AG20443 (cell line): ENCODE measurements around the gene FLOT2.
"Not testable (repeated sequence)": the region's sequence is repeated elsewhere in the genome, so short reads cannot be mapped to it uniquely, and the experiment has no call there.

ENCODE experiments used
- DNase-seq: peaks from one replicate; pipeline ENCODE4 v3.0.0; 2012; ENCODE audit warnings: low spot score, mixed read lengths

FLOT2 gene

DNA sequence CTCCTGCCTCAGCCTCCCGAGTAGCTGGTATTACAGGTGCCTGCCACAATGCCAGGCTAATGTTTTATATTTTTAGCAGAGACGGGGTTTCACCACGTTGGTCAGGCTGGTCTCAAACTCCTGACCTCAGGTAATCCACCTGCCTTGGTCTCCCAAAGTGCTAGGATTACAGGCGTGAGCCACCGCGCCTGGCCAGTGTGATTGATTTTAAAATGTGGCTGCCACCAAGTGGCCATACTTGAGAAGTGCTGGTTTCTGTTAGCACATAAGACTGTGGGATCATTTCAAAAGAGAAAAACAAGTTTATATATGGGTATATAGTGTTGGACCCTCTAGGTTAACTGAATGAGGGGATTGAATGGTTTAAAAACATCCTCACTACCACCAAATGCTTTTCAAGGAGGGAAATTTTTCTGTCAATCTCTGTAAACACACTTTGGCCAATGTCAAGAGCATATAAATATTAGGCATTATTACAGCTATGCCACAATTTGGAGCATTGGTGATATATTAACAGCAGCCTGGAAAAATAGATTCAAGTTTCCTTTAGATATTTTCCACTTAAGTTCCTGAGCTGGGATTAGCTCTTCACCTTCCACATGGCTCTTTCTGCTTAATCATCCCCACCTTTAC is 18.9 kb upstream of the FLOT2 start:
- DNase-seq: peak; percentile 46

DNA sequence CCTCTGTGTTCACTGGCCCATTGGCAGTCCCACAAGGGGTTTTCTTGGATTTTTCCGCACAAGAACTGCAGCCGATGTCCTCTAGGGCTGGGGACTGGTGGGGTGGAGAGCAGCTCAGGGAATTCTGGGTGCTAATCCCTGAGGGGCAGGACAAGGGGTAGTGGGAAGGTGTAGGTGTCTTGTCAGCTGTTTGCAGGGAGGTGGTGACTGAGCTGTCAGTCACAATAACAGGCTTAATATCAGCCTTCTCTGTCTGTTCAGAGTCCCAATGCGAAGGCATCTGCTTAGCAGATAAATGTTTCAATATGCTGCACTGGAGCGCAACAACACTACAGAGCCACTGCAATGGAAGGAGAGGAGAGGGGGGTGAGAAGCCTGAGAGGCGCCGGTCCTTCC is 15.4 kb upstream of the FLOT2 start:
- DNase-seq: no peak

- DNase-seq: no peak
Observed at GRCh38 chr17:28912281-28912937, 14.9 kb upstream of the FLOT2 start.

- no peak for DNase-seq
Observed at GRCh38 chr17:28911411-28912045, 14.0 kb upstream of the FLOT2 start.

- no peak for DNase-seq
Observed at GRCh38 chr17:28910534-28910933, 13.0 kb upstream of the FLOT2 start.

GRCh38 chr17:28908640-28909167 is 11.2 kb upstream of the FLOT2 start:
- peak; percentile 85 for DNase-seq

- no peak for DNase-seq
Observed at GRCh38 chr17:28907709-28908475, 10.4 kb upstream of the FLOT2 start.

DNA sequence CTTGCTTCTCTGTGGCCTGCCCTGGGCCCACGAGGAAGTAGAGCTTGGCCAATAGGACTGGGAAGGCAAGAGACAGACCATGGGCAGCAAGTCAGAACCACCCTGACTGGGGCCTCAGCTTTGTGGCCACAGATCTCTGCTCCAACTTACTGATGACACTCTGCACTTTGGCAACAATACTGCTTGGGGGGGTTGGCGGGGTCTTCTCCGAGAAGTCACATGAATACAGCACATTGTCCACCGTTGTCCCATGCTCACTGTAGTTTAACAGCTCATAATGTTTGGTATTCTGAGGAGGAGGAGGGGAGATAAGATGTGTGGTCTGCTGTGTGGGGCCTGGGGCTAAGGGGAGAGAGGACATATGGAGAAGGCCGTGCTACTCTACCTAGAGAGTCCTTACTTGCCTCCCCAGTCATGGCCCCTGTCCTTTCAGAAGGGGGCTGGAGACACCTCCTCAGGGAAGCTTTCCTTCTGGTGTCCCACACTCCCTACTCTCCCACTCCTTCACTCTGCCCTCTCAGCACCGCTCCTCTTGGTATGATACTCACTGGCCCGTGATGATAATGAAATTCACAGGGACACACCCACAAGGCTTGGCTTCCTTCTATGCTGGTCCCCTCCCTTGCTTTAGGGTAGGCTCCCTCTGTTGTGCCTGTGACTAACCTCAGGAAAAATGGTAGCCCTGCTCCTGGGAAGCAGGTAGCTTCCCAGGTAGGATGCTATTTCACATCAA is 9.3 kb upstream of the FLOT2 start:
- no peak for DNase-seq

DNA sequence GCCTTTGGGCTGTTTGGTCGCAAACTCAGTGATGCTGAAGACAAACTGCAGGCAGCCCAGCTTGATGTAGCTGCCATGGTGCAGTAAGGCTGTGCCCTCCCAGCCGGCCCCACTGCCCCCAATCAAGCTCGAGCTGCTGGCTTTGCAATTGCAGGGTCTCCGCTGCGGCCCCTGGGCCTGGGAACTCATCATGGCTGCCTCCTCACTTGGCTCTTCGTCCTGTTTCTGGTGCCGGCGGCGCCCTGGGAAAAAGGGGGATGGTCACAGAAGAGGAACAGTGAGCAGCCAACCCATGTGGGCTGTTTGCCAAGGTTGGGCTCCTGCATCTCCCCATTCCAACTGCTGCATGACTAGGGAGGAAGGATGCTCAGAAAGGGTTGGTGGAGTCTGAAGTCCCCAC is 8.7 kb upstream of the FLOT2 start:
- no peak for DNase-seq

- no peak for DNase-seq
Observed at GRCh38 chr17:28904800-28905199, 7.3 kb upstream of the FLOT2 start.

GRCh38 chr17:28903546-28903841 is 6.0 kb upstream of the FLOT2 start:
- DNase-seq: not testable (repeated sequence)

DNA sequence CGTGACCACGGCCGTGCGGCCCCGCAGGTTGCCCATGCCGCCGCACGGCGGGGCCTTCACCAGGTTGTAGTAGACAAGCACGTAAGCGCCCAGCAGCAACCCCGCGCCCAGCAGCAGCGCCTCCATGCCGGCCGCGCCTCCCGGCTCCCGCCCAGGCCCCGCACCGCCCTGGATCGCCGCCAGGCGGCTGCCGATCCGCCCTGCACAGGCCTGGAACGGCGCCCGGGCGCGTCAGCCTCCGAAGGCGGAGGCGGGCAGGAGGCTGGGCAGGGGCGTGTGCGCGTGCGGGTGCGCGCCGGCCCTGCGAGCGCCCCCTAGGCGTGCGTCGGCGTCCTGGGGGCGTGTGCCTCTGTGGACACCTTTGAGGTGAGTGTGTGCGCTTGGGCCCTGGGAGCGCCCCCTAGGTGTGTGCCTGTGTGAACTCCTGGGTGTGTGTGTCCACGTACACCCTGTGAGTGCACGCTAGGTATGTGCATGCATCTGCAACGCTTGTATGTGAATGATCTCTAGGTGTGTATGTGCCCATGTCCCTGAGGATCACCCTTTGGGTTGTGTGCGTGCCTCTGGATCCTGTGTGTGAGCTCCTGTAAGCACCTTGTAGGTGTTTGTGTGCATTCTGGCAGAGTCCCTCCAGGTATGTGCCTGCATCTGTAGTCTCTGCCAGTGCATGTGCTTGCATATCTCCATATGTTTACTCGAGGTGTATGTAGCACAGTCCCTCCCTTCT is 5.4 kb upstream of the FLOT2 start, which contains the start of gene DHRS13:
Gene DHRS13, minus strand, starts transcription at position 261 of the 727 bp plus-strand sequence. Its CDS starts 135 bp downstream, at position 126.
- peak; percentile 96 for DNase-seq

DNA sequence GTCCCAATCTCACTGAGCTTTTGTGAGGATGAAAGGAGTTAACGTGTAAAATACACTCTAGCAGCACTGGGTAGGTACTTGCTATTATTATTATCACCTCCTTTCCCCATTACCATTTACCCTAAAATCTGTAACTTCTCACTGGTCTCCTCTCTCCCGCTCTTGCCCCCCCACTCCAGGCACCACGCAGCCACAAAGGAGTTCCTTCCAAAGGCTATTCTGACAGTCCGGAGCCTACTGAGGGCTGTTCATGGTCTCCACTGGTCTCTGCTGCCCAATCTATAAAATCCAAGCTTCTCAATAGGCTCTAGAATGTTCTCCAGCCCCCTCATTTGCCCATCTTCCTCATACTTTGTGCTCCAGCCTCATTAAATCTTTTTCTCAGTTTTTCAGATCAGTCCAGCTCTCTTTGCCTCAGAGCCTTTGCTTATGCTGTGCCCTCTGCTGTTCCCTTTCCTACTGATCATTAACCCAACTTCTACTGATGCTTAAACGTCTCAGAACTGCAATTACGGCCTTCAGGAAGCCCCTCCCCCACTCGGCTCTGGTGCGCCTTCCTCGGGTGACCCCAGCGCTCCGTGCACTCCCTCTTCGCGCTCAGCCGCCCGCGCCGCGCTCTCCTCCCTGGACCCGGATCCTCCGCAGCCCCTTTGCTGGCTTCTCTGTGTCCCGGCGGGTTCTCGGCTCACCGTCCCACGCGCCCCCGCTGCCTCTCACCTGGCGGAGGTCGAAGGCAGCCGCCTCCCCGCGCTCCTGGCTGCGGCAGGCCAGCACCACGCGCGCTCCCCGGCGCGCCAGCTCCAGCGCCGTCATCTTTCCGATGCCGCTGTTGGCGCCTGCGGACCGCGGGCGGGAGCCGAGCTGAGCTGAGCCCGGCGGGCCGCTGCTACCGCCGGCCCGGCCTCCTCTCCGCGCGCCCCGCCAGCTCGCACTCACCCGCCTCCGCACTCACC is 4.6 kb upstream of the FLOT2 start:
- DNase-seq: peak; percentile 74

- no peak for DNase-seq
Observed at GRCh38 chr17:28900986-28901726, 3.6 kb upstream of the FLOT2 start.

DNA sequence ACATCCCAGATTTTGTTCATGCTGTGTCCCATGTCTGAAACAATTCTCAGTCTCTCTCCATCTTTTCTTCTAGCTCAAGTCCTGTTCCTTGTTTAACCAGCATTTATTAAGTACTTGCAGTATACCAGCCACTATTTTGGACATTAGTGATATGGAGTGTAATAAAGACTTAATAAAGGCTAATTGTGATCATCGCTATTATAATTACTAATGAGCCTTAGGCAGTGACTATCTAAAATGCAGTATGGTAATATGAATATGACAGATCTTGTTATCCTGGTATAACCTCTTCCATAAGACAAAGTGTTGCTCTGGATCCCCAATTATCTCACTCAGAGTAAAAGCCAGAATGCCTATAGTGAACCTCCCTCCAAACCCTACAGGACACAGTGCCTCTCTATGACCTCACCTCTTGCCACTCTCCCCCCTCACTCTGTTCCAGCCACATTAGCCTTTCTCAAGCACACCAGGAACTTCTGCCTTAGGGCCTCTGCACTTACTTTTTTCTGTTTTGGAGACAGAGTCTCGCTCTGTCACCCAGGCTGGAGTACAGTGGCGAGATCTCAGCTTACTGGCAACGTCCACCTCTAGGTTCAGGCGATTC is 1.8 kb upstream of the FLOT2 start:
- no peak for DNase-seq

GRCh38 chr17:28898527-28898955 is 1.0 kb upstream of the FLOT2 start:
- DNase-seq: no peak

DNA sequence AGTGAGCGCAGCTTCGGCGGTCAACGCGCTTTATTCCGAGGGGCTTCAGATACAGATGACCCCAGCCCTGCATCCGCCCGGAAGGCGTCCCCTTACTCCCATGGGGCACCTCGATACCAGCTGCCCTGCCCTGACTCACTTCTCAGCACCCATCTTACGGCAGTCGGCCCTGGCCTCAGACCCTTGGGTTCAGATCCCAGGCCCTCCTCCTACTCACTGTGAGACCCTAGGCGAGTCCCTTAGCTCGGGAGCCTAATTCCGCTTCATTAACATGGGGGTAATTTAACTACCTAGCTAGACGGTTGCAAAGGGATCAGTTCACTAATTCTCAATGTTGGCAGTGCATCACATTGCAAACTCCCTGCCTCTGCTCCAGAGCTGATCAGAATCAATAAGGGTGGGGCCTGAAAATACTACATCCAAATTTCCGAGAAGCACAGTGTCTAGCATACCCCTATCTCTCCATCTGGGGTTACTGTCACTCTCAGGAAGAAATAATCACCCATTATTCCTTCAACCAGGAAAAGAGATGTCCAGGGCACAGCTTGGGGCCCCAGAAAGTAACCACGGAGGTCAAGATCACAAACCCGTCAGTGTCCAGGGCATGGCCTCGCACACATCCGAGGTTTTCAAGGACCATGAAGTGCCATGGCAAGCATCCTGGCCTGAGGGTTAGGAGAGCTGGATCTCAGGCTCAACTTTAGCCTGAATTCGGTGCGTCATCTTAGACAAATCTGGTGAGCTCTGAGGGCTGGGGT is 415 bp upstream of the FLOT2 start:
- no peak for DNase-seq

DNA sequence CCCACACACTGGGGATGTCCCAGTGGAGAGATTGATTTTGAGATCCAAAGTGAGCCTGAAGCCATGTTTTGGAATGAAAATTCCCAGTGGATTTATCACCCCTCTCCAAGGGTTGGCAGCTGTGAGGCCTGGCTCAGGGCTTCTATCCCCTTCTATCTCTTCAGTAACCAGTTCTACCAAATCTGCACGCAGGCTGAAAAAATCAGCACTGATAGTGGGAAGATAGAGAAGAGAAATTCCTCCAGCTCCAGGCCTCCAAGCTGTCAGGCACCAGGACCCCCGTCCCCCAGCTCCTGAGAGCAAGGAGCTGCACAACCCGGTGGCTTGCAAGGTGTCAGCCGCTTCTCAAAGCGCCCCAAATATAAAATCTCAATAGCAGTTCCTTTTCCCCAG is 1.0 kb downstream of the FLOT2 start:
- DNase-seq: no peak
